Prostate gland (tissue), 2 donors: ENCODE results near the gene WFIKKN1. TPM values are rescaled to one million over a fixed set of nuclear protein-coding genes. Genes with fewer than 3 reads are reported as not detected.

ENCODE experiments used
- DNase-seq: peaks from one replicate; pipeline ENCODE4 v3.0.0-alpha.2; 2019; ENCODE audit warnings: low spot score
- H3K27ac ChIP-seq, 2 donors: fragments of 200-600 bp; sonication (generic); 2 replicates each; pipeline ENCODE4 v1.5.1; 2017 to 2019
- H3K27me3 ChIP-seq: fragments of 200-600 bp; sonication (generic); replicated peaks from 2 replicates; pipeline ENCODE4 v1.5.1; 2019; ENCODE audit not compliant: insufficient read depth
- H3K36me3 ChIP-seq, 2 donors: fragments of 200-600 bp; sonication (generic); 1 replicate in 1 of 2; 2 replicates in 1 of 2; pipeline versions ENCODE4 v1.5.1 to v1.8.1; 2017 to 2019
- H3K4me1 ChIP-seq: fragments of 200-600 bp; sonication (generic); replicated peaks from 2 replicates; pipeline ENCODE4 v1.5.1; 2019
- H3K4me3 ChIP-seq, 2 donors: fragments of 200-600 bp; sonication (generic); 2 replicates each; pipeline ENCODE4 v1.5.1; 2017 to 2019
- H3K9me3 ChIP-seq: fragments of 200-600 bp; sonication (generic); 2 replicates; pipeline ENCODE4 v1.5.1; 2017
- CTCF ChIP-seq, 4 experiments: fragments of 200-600 bp in 2 of 4; fragments of 450-650 bp in 2 of 4; sonication (generic) in 2 of 4; IDR thresholded peaks; 1 replicate in 3 of 4; 2 replicates in 1 of 4; pipeline ENCODE4 v1.5.1; 2016 to 2019; ENCODE audit warnings: antibody characterized with exemption in 4 of 4, mild to moderate bottlenecking in 2 of 4, moderate library complexity in 2 of 4
- POLR2A ChIP-seq: fragments of 450-650 bp; IDR thresholded peaks from one replicate; pipeline ENCODE4 v1.6.1; 2016; ENCODE audit warnings: antibody characterized with exemption, mild to moderate bottlenecking
- POLR2AphosphoS5 ChIP-seq: sonication (generic); formaldehyde crosslinking; IDR thresholded peaks from one replicate; pipeline ENCODE4 v1.6.1; 2017; ENCODE audit warnings: antibody characterized with exemption
- WGBS: methylation state at CpG from one replicate; pipeline ENCODE4 v1.1.5; 2018; 5-methylcytosine and 5-hydroxymethylcytosine counted together
- intact Hi-C: fragments of 100-400 bp; cut with DNase I; formaldehyde crosslinking; loops from one replicate; pipeline ENCODE4 v1.14.2; 2022
- total RNA-seq, 2 donors: library from RNA; depleted of rRNA; stranded (reverse); fragments of >200 nt; gene quantifications; one replicate each; pipeline ENCODE4 v1.1.0, GENCODE V29; 2016

The WFIKKN1 gene
- total RNA-seq, 2 donors from 2014 or later: 1.5 to 1.9 TPM

DNA sequence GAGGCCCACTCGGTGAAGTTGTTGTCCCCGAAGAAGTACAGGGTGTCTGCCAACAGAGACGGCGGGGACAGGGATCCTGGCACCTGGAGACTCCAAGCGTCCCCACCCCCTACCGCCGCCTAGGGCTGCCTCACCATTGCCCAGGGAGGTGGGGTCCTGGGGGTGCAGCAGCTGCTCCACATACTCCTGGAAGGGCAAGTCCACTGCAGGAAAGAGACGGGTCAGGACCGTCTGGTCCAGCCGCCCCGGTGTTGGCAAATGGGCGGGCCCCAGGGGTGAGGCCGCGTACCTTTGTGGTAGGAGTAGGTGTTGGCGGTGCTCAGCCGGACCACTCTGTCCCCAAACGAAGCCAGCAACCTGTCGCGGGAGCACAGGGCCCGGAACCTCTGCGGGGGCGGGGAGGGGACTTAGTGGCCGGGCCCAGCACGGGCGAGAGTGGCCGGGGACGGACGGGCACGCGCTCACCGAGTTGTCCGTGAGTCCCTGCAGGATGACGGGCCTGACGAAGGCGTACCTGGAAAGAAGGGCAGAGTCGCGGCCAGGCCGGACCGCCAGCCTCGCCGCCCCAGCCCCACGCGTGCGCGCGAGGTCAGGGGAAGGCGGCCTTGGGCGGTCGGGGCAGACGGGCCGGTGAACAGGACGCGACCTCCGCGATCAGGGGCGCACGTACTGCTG, 52.7 kb downstream of the WFIKKN1 start:
- Histone ChIP-seq H3K27ac (peak overlapping the region in 1 of 2 donors; percentile 74), H3K4me3 (peak overlapping the region; percentile 52 to 77), H3K9me3 (no peaks in the 10 kb centered on the region), H3K4me1 (peaks cover 25% of the 10 kb centered on the region), H3K27me3 (no peaks in the 10 kb centered on the region), H3K36me3 (peaks cover 7 to 10% of the 10 kb centered on the region in 2 donors)
- intact Hi-C loops: no loop called here
- TF ChIP-seq POLR2A (no peak), POLR2AphosphoS5 (no peak), CTCF (IDR thresholded peaks at IDR 0.05) (no peak)
- DNase-seq: no peak
- WGBS: 11% methylated on average over 42 of the region's 57 CpGs

Other genes starting within 250 kb of the WFIKKN1 start
- 100 to 1,000 TPM in 1 of 2 donors, 10 to 100 TPM in 1; 36.8 to 207 TPM for gene PGAP6, start 249.0 kb upstream of the WFIKKN1 start, total RNA-seq
- gene NME4, start 233.8 kb upstream of the WFIKKN1 start, total RNA-seq: 100 to 1,000 TPM; 137 to 185 TPM
- 10 to 100 TPM; 23.7 to 38.5 TPM for gene DECR2, start 229.1 kb upstream of the WFIKKN1 start, total RNA-seq
- 10 to 100 TPM; 33.2 to 93.2 TPM for gene RAB11FIP3, start 205.3 kb upstream of the WFIKKN1 start, total RNA-seq
- gene CAPN15, start 103.3 kb upstream of the WFIKKN1 start, total RNA-seq: 10 to 100 TPM; 59.7 to 80.7 TPM
- 1 to 10 TPM in 1 of 2 donors, not detected in 1; 5.1 TPM for gene PRR35, start 70.6 kb upstream of the WFIKKN1 start, total RNA-seq
- gene NHLRC4, start 64.0 kb upstream of the WFIKKN1 start, total RNA-seq: 1 to 10 TPM; 2.9 to 6.2 TPM
- gene PIGQ, start 61.0 kb upstream of the WFIKKN1 start, total RNA-seq: 10 to 100 TPM; 70.1 to 85.8 TPM
- 10 to 100 TPM; 41.8 to 68.0 TPM for gene RAB40C, start 40.9 kb upstream of the WFIKKN1 start, total RNA-seq
- 100 to 1,000 TPM; 179 to 207 TPM for gene METTL26, start 5.3 kb downstream of the WFIKKN1 start, total RNA-seq
- 10 to 100 TPM; 59.5 to 61.6 TPM for gene MCRIP2, start 10.8 kb downstream of the WFIKKN1 start, total RNA-seq
- gene WDR90, start 18.4 kb downstream of the WFIKKN1 start, total RNA-seq: 10 to 100 TPM; 36.8 to 60.4 TPM
- 100 to 1,000 TPM; 101 to 169 TPM for gene RHOT2, start 37.1 kb downstream of the WFIKKN1 start, total RNA-seq
- gene RHBDL1, start 44.7 kb downstream of the WFIKKN1 start, total RNA-seq: 1 to 10 TPM; 4.5 to 4.9 TPM
- 100 to 1,000 TPM; 173 to 255 TPM for gene STUB1, start 49.4 kb downstream of the WFIKKN1 start, total RNA-seq
- 100 to 1,000 TPM; 121 to 132 TPM for gene JMJD8, start 53.3 kb downstream of the WFIKKN1 start, total RNA-seq
- 10 to 100 TPM; 18.2 to 26.4 TPM for gene WDR24, start 59.4 kb downstream of the WFIKKN1 start, total RNA-seq
- 1 to 10 TPM; 6.1 to 9.1 TPM for gene FBXL16, start 74.8 kb downstream of the WFIKKN1 start, total RNA-seq
- 10 to 100 TPM; 52.0 to 78.2 TPM for gene METRN, start 84.1 kb downstream of the WFIKKN1 start, total RNA-seq
- 10 to 100 TPM; 55.3 to 73.1 TPM for gene ANTKMT, start 90.2 kb downstream of the WFIKKN1 start, total RNA-seq
- gene CCDC78, start 95.5 kb downstream of the WFIKKN1 start, total RNA-seq: 1 to 10 TPM; 2.3 to 3.0 TPM
- gene HAGHL, start 96.1 kb downstream of the WFIKKN1 start, total RNA-seq: 10 to 100 TPM in 1 of 2 donors, 1 to 10 TPM in 1; 7.7 to 10.1 TPM
- 10 to 100 TPM; 56.7 to 76.6 TPM for gene CIAO3, start 110.0 kb downstream of the WFIKKN1 start, total RNA-seq
- gene MSLN, start 129.7 kb downstream of the WFIKKN1 start, total RNA-seq: 1 to 10 TPM in 1 of 2 donors, under 1 TPM in 1; 0.74 to 7.3 TPM
- gene RPUSD1, start 157.4 kb downstream of the WFIKKN1 start, total RNA-seq: 10 to 100 TPM; 22.0 to 32.4 TPM
- gene CHTF18, start 157.6 kb downstream of the WFIKKN1 start, total RNA-seq: 10 to 100 TPM in 1 of 2 donors, 1 to 10 TPM in 1; 7.8 to 57.5 TPM
- not detected for gene GNG13, start 169.7 kb downstream of the WFIKKN1 start, total RNA-seq